D721Med (cell line): ENCODE measurements around the gene OR2B2.

Experiments
- DNase-seq: peaks from one replicate; pipeline ENCODE4 v3.0.0; 2011; ENCODE audit warnings: low spot score; ENCODE audit not compliant: insufficient read length
- FAIRE-seq: peaks from 2 replicates; lab custom pipeline; 2011; peaks lifted over from hg19 to GRCh38; lab: Jason Lieb, UNC
- TF ChIP-seq, protein P1 (sequence below): IDR thresholded peaks from 2 replicates; pipeline ENCODE4 v1.5.1; 2012; ENCODE audit warnings: mild to moderate bottlenecking, control low read depth; ENCODE audit not compliant: insufficient read depth; ENCODE audit errors: missing control alignments

The OR2B2 gene

DNA sequence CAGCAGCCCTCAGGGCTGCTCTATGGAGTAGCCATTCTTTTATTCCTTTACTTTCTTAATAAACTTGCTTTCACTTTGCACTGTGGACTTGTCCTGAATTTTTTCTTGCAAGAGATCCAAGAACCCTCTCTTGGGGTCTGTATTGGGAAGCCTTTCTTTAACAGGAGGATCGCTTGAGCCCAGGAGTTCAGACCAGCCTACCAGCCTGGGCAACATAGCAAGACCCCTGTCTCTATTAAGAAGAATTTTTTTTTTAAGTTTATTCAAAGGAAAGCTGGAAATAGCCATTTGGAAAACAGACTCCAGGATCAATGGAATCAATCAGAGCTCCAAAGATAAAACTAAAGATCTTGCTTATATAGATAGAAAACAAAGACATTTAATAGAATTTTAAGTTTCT is 29.1 kb downstream of the OR2B2 start:
- no peak for FAIRE-seq
- TF ChIP-seq, protein P1, sequence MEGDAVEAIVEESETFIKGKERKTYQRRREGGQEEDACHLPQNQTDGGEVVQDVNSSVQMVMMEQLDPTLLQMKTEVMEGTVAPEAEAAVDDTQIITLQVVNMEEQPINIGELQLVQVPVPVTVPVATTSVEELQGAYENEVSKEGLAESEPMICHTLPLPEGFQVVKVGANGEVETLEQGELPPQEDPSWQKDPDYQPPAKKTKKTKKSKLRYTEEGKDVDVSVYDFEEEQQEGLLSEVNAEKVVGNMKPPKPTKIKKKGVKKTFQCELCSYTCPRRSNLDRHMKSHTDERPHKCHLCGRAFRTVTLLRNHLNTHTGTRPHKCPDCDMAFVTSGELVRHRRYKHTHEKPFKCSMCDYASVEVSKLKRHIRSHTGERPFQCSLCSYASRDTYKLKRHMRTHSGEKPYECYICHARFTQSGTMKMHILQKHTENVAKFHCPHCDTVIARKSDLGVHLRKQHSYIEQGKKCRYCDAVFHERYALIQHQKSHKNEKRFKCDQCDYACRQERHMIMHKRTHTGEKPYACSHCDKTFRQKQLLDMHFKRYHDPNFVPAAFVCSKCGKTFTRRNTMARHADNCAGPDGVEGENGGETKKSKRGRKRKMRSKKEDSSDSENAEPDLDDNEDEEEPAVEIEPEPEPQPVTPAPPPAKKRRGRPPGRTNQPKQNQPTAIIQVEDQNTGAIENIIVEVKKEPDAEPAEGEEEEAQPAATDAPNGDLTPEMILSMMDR, result no peak

DNA sequence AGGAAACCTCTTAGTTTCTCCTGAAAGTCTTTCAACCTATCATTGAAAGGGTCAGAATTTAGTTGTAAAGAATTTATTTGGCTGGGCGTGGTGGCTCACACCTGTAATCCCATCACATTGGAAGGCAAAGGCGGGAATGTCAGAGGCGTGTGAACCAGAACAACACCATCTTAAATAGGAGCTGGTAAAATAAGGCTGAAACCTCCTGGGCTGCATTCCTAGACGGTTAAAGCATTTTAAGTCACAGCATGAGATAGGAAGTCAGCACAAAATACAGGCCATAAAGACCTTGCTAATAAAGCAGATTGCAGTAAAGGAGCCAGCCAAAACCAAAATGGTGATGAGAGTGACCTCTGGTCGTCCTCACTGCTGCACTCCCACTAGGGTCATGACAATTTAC is 29.6 kb downstream of the OR2B2 start:
- DNase-seq, result no peak
- FAIRE-seq, result no peak
- TF ChIP-seq, protein P1, result no peak

More for the DNA sequence above, 29.1 kb downstream of the OR2B2 start:
- no peak for DNase-seq

DNA sequence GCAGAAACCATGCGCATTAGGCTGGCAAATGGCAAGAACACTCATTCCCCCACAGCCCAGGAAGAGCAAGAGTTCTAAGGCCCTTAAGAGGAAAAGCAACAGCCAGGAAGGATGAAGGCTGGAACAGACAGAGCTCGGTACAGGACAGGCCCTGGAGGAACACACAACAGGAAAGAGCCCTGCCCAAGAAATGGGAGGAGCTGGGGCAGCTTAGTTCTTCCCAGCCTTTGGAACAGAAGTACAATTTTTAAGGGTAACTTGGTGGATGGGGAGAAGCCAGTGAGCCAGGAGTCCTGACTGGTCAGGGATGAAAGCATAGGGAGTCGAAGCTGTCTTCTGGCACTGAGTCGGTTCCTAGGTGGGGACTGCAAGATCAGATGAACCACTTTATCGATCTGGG is 32.4 kb downstream of the OR2B2 start:
- DNase-seq (no peak), FAIRE-seq (no peak)

DNA sequence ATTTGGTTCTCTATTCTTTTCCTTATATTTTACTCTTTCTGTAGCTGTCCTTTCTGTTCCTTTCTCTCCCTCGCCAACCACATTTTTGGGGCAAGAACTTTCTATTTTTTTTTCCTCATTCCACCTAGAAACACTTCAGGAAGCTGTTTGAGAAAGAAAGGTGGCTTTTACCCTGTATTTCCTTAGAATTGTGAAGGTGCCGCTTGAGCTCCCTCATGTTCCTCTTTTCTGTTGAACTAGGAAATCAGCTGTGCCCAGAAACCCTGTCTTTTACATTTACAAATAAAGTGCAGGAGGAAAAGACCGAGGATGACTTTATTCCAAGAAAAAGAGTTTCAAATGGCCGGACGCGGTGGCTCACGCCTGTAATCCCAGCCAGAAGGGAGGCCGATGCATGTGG is 38.2 kb downstream of the OR2B2 start:
- DNase-seq (no peak), FAIRE-seq (no peak)
- TF ChIP-seq, protein P1, result no peak

More for the DNA sequence above, 32.4 kb downstream of the OR2B2 start:
- TF ChIP-seq, protein P1, result no peak

DNA sequence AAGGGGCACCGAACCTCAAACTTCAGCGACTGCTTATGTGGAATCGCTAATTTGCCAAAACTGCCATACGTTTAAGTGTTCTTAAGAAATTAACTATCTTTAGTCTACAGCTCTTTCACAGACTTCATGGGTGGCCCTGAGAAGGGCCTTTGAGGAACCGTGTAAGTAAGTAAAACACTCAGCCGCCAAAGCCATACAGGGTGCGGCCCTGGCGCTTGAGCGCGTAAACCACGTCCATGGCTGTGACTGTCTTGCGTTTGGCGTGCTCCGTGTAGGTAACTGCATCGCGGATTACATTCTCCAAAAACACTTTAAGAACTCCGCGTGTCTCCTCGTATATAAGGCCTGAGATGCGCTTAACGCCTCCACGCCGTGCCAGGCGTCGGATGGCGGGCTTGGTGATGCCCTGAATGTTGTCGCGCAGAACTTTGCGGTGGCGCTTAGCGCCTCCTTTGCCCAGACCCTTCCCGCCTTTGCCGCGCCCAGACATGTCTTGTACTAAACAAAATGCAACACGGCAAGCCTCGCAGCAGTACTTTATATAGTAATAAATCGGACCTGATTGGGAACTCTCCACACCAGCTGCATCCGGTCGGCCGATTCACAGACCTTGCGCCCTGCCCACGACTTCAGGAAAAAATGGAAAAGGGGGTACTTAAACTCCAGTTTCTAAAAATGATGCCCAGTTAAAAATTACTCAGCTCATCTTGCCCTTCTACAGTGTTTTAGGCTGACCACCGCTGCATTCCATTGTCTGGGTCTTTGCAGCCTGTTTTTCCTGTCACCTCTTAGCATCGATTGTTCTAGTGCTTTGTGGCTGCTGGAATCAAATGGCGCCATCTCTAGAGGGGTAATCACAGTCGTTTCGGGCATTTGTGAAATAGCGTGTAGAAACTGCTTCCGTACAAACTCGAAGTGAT is 38.9 kb downstream of the OR2B2 start:
- FAIRE-seq (no peak), DNase-seq (no peak)
- TF ChIP-seq, protein P1, result no peak

DNA sequence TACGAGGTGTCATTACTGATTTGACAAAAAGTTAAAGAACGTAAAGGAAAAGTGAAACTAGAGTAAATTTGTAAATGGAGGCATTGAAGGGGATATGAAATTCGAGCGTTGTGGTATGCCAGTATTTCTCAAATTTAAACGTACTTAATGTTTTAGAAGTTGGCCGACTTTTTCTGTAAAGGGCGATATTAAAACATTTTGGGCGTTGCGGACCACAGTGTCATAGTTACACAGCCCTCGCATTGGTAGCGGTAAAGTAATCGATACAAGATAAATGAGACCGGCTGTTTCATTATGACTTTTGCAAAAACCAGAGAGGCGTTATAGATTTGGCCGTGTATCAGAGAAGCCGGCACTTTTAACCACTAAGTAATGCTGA is 39.6 kb downstream of the OR2B2 start:
- TF ChIP-seq, protein P1, result no peak
- FAIRE-seq, result no peak
- DNase-seq, result no peak
